Psoas muscle (tissue), 8 donors: ENCODE data around the gene C4BPA. TPM values are rescaled to one million over a fixed set of nuclear protein-coding genes. Genes with fewer than 3 reads are reported as not detected.

Source experiments
- ATAC-seq, 4 donors: fragments of 200-7000 bp; cut with Tn5 transposase; one replicate each; pipeline ENCODE4 v1.9.1; 2020; ENCODE audit warnings: moderate library complexity in 3 of 4, mild to moderate bottlenecking in 2 of 4
- DNase-seq, 2 donors: peaks; one replicate each; pipeline ENCODE4 v3.0.0-alpha.2; 2020
- H3K27ac ChIP-seq: fragments of 200-600 bp; one replicate; pipeline ENCODE4 v1.8.0; 2022
- H3K27me3 ChIP-seq, 3 donors: fragments of 200-600 bp in 1 of 3; one replicate each; pipeline versions ENCODE4 v1.6.1 to v1.8.0; 2013 to 2022; ENCODE audit warnings: low read length in 2 of 3, mild to moderate bottlenecking in 2 of 3, moderate library complexity in 1 of 3; ENCODE audit not compliant: insufficient read depth in 3 of 3
- H3K36me3 ChIP-seq, 2 donors: fragments of 200-600 bp in 1 of 2; one replicate each; pipeline versions ENCODE4 v1.6.1 to v1.8.0; 2013 to 2022; ENCODE audit warnings: low read depth in 1 of 2, mild to moderate bottlenecking in 1 of 2, moderate library complexity in 1 of 2; ENCODE audit not compliant: insufficient read depth in 1 of 2
- H3K4me1 ChIP-seq: fragments of 200-600 bp; one replicate; pipeline ENCODE4 v1.8.0; 2022
- H3K4me3 ChIP-seq: fragments of 200-600 bp; one replicate; pipeline ENCODE4 v1.8.0; 2022; ENCODE audit warnings: mild to moderate bottlenecking
- H3K9me3 ChIP-seq: fragments of 200-600 bp; one replicate; pipeline ENCODE4 v1.8.0; 2022
- WGBS, 3 donors: extraction: QIAGEN DNeasy Blood & Tissue Kit; methylation state at CpG; one replicate each; pipeline versions ENCODE4 v1.1.6 to v1.1.7; 2013; 5-methylcytosine and 5-hydroxymethylcytosine counted together
- intact Hi-C, 2 donors: fragments of 100-400 bp; cut with DNase I; formaldehyde crosslinking; loops; one replicate each; pipeline versions ENCODE4 v1.11.0 to v1.14.2; 2022
- polyA plus RNA-seq, 3 donors: library from polyadenylated mRNA; stranded (reverse); fragments of 200-250 nt; gene quantifications; one replicate each; pipeline ENCODE4 v1.2.3, GENCODE V29; 2013
- total RNA-seq, 4 donors: library from RNA; stranded (reverse); fragmentation: NEBNext Ultra II Directional in 2 of 4; extraction: Animal tissue kit (Norgen Biotek cat#: 25700) in 2 of 4; gene quantifications; one replicate each; pipeline versions ENCODE4 v1.2.1 to v1.2.4, GENCODE V29; 2021 to 2023
- TF ChIP-seq, protein P1 (sequence below): fragments of 200-600 bp; IDR thresholded peaks from one replicate; pipeline ENCODE4 v1.8.0; 2022; ENCODE audit warnings: antibody characterized with exemption
- donor health status: healthy with polysubstance abuse.
- donor health status: DM: no; HTN: no; CAD: no; lungs with moderate emphysema.
- donor health status: Bipolar disorder and iron deficiency.
- donor health status: healthy.
- donor health status: DM: yes; HTN: yes; CAD: no.
- donor health status: DM: no; HTN: no; CAD: no.
- donor health status: DM: no; HTN: no; CAD: no.
- donor health status: DM: yes; HTN: yes; CAD: no.

The C4BPA gene
- total and polyA plus RNA-seq, 7 donors = 0.15 TPM; not detected in 6

DNA sequence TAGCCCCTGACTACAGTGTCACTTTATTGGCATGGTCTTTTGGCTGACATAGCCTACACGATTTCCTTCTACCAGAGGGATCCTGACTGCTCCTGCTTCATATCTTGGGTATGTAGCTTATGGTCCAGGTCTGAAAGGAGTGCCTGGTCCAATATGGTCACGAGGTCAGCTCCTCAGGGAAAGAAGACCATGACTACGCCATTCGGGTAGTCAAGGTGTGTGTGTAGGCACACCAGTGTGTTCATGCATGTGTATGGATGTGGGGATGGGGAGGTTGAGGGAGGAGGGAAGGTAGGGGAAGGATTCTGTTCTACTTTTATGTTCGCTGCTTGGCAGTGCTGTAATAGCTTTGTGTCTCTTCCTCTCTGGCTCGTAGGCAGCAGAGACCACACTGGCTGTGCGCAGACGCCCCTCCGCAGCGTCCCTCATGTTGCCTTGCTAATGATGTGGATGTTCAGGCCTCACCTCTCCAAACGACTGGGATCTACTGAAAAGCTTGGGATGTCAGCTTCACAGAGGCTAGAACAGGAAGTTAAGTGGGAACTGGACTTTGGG, 25.4 kb upstream of the C4BPA start:
- H3K4me1 ChIP-seq = peaks cover 4% of the 10 kb centered on the region
- no peak overlapping the region for H3K27ac ChIP-seq
- H3K27me3 ChIP-seq = no peaks in the 10 kb centered on the region
- intact Hi-C loops = loop anchor here in 1 of 2 donors (2.0 to 5.0 kb wide), 3 partner anchors 30 to 166 kb away; no protein-coding TSS in a partner anchor
- H3K36me3 ChIP-seq = peaks cover 0 to 35% of the 10 kb centered on the region in 2 donors
- 83 to 84% (median 84%) methylated on average over 11 of the region's 11 CpGs for WGBS, 3 donors
- ATAC-seq (no peak), DNase-seq (no peak)
- H3K9me3 ChIP-seq = no peaks in the 10 kb centered on the region
- H3K4me3 ChIP-seq = no peak overlapping the region
- TF ChIP-seq, protein P1, sequence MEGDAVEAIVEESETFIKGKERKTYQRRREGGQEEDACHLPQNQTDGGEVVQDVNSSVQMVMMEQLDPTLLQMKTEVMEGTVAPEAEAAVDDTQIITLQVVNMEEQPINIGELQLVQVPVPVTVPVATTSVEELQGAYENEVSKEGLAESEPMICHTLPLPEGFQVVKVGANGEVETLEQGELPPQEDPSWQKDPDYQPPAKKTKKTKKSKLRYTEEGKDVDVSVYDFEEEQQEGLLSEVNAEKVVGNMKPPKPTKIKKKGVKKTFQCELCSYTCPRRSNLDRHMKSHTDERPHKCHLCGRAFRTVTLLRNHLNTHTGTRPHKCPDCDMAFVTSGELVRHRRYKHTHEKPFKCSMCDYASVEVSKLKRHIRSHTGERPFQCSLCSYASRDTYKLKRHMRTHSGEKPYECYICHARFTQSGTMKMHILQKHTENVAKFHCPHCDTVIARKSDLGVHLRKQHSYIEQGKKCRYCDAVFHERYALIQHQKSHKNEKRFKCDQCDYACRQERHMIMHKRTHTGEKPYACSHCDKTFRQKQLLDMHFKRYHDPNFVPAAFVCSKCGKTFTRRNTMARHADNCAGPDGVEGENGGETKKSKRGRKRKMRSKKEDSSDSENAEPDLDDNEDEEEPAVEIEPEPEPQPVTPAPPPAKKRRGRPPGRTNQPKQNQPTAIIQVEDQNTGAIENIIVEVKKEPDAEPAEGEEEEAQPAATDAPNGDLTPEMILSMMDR = no peak

DNA sequence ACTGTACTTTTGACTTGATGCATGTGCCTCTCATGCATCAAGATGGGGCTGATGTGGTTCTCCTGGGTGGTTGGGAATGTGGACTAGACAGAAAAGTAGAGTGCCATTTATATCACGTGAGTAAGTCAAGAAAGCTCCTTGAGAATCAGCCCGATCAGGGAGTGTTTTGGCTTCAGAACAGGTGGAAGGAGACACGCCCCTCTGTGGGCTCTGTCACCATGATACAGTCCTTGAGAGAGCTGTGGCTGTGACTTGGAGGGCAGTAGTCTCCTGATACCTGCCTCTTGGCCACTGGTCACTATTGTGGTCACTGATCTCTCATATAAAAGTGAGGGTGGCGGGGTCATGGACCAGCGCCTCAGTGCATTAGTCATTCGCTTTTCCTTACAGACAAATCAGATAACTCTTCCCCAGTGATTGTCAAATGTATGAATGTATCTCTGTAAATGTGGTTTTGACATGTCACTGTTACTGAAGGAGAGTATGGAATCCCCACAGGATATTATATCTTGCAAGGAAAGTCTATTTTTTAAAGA, 24.3 kb upstream of the C4BPA start:
- ATAC-seq (peak in 1 of 4 donors; percentile 28), DNase-seq (no peak)
- Histone ChIP-seq H3K27ac (no peak overlapping the region), H3K4me3 (no peak overlapping the region), H3K9me3 (no peaks in the 10 kb centered on the region), H3K36me3 (peaks cover 0 to 29% of the 10 kb centered on the region in 2 donors), H3K27me3 (no peaks in the 10 kb centered on the region), H3K4me1 (peaks cover 4% of the 10 kb centered on the region)
- WGBS, 3 donors = 78 to 82% (median 81%) methylated on average over 6 of the region's 6 CpGs
- TF ChIP-seq, protein P1 = no peak
- intact Hi-C loops = loop anchor here (2.0 to 5.0 kb wide), 5 partner anchors 31 to 418 kb away; partner anchors contain the start of gene CR1 (in 1 of the 2)

DNA sequence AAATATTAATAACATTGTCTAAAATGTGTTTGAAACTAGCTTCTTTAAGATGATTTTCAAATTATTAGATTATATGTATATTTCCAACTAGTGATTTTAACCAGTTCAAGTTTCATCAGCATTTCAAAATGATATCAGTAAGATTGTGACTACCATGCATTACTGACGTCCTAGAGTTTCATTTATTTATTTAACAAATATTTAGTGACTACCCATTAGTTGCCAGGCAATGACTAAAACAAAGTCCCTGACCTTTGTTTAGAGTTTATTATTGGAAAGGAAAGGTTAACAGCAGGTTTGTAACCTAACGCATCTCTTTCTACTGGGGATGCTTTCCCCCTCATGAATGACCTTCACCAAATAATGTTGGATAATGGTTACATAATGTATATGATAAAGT, 22.9 kb upstream of the C4BPA start:
- Histone ChIP-seq H3K27me3 (no peaks in the 10 kb centered on the region), H3K36me3 (peaks cover 0 to 16% of the 10 kb centered on the region in 2 donors), H3K4me1 (peaks cover 4% of the 10 kb centered on the region), H3K9me3 (no peaks in the 10 kb centered on the region), H3K27ac (no peak overlapping the region), H3K4me3 (no peak overlapping the region)
- TF ChIP-seq, protein P1 = no peak
- DNase-seq (no peak), ATAC-seq (no peak)
- intact Hi-C loops = loop anchor here in 1 of 2 donors (5.0 kb wide), 2 partner anchors 34 to 416 kb away; partner anchors contain the start of gene CR1
- WGBS, 3 donors = 73 to 76% (median 74%) methylated on average over 2 of the region's 2 CpGs

DNA sequence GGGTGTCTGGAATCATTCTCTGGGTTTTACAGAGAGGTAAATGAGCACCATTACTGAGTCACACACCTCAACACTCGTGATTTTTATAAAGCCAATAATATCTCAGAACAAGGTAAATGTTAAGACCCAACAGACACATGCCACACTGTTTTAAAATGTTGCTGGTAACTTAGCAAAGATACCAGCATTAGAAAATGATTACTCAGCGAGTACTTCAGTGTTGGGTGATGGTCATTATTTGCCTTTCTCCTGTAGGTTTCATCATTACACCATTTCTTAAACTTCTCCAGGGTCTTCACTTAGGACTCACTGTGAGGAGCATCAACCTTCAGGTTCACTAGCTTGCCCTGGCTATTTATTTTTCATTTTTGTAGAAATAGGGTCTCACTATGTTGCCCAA, 22.2 kb upstream of the C4BPA start:
- DNase-seq = no peak
- Histone ChIP-seq H3K27me3 (no peaks in the 10 kb centered on the region), H3K27ac (no peak overlapping the region), H3K4me1 (peaks cover 4% of the 10 kb centered on the region), H3K4me3 (no peak overlapping the region), H3K9me3 (no peaks in the 10 kb centered on the region), H3K36me3 (peaks cover 0 to 16% of the 10 kb centered on the region in 2 donors)
- intact Hi-C loops = loop anchor here in 1 of 2 donors (2.0 to 5.0 kb wide), 3 partner anchors 35 to 415 kb away; partner anchors contain the start of gene CR1
- TF ChIP-seq, protein P1 = no peak
- WGBS, 3 donors = 89 to 90% (median 89%) methylated on average over 2 of the region's 2 CpGs
- ATAC-seq = no peak
